AG09309 (cell line): ENCODE results near the gene RELB.

Experiments used
- DNase-seq: peaks from one replicate; pipeline ENCODE4 v3.0.0-alpha.2; 2010; ENCODE audit warnings: low read depth
- H3K4me3 ChIP-seq: 2 replicates; pipeline ENCODE4 v1.5.1; 2011; ENCODE audit warnings: mild to moderate bottlenecking, low read depth, low read length, moderate library complexity; ENCODE audit not compliant: control insufficient read depth
- CTCF ChIP-seq: IDR thresholded peaks from 2 replicates; pipeline ENCODE4 v1.5.1; 2011; ENCODE audit warnings: mild to moderate bottlenecking, low read depth, low read length, inconsistent platforms; ENCODE audit not compliant: insufficient read depth, control insufficient read depth; ENCODE audit errors: missing control alignments

Gene RELB

GRCh38 chr19:45071545-45071938, 70.3 kb downstream of the RELB start:
- TF ChIP-seq CTCF = no peak
- DNase-seq = no peak
- H3K4me3 ChIP-seq = no peak overlapping the region

- no peak for TF ChIP-seq CTCF
- no peak overlapping the region for H3K4me3 ChIP-seq
- DNase-seq = no peak
Measured at GRCh38 chr19:45071969-45072790, 70.9 kb downstream of the RELB start.

- TF ChIP-seq CTCF = no peak
- H3K4me3 ChIP-seq = no peak overlapping the region
- no peak for DNase-seq
Measured at GRCh38 chr19:45074744-45075300, 73.6 kb downstream of the RELB start.

GRCh38 chr19:45075301-45076028, 74.2 kb downstream of the RELB start:
- no peak for DNase-seq
- peak overlapping the region; percentile 15 for H3K4me3 ChIP-seq
- no peak for TF ChIP-seq CTCF

- H3K4me3 ChIP-seq = peak within 1 kb of the TSS; percentile 37
- DNase-seq = no peak
- TF ChIP-seq CTCF = no peak
Measured at GRCh38 chr19:45076029-45076850, 75.0 kb downstream of the RELB start, which contains the start of gene ZNF296. Gene ZNF296, minus strand, starts transcription at chr19:45076478. Its CDS starts 105 bp downstream, at chr19:45076373.

GRCh38 chr19:45076851-45077730, 75.8 kb downstream of the RELB start:
- TF ChIP-seq CTCF = no peak
- H3K4me3 ChIP-seq = no peak overlapping the region

More at GRCh38 chr19:45076851-45077730, 75.8 kb downstream of the RELB start:
- no peak for DNase-seq
